AG20443 (cell line): ENCODE data around the gene SRM.
A peak's percentile ranks its signal among the peaks of the same experiment; 100 is the strongest.
"Not testable (repeated sequence)": the region's sequence is repeated elsewhere in the genome, so short reads cannot be mapped to it uniquely, and the experiment has no call there.

ENCODE experiments used
- DNase-seq: peaks from one replicate; pipeline ENCODE4 v3.0.0; 2012; ENCODE audit warnings: low spot score, mixed read lengths

The SRM gene

GRCh38 chr1:11059968-11060830, at the start of gene SRM:
TSS of gene SRM (minus strand) at chr1:11060018. CDS start at chr1:11059943, 75 bp downstream.
- DNase-seq = peak; percentile 99

GRCh38 chr1:11109047-11109760, 49.4 kb upstream of the SRM start:
- DNase-seq = no peak

- DNase-seq = no peak
Measured at GRCh38 chr1:11107599-11107998, 47.8 kb upstream of the SRM start.

DNA sequence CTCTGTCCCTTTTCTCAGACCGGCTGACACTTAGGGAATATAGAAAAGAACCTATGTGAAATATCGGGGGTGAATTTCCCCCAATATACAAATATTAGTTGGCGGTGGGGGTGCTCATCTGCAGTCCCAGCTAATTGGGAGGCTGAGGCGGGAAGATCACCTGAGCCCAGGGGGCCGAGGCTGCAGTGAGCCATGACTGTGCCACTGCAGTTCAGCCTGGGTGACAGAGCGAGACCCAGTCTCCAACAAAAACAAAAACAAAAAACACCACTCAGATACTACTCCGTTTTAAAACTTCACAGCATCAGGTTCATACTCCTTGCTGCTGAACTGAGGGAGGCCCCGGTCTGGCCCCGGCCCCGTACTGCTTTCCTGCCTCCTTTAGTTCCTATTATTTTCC, 45.8 kb upstream of the SRM start:
- DNase-seq = no peak

DNA sequence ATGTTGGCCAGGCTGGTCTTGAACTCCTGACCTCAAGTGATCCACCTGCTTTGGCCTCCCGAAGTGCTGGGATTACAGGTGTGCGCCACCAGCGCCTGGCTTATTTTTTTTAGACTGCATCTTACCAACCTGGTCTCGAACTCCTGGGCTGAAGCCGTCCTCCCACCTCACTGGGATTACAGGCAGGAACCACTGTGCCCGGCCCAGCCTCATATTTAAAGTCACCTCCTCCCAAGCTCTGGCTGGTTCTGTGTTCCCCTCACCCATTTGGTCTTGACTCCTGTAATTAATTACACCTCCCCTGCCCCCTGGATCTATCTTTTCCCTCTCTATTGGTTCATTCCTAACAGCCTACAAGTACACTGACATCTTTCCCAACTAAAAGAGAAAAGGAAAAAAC, 41.5 kb upstream of the SRM start:
- no peak for DNase-seq

DNA sequence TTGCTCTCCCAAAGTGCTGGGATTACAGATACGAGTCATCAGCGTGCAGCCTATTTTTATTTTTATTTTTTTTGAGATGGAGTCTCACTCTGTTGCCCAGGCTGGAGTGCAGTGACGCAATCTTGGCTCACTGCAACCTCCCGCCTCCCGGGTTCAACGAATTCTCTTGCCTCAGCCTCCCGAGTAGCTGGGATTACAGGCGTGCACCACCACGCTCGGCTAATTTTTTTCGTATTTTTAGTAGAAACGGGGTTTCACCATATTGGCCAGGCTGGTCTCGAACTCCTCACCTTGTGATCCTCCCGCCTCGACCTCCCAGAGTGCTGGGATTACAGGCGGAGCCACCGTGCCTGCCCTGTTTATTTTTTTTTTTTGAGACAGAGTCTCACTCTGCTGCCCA, 41.0 kb upstream of the SRM start:
- not testable (repeated sequence) for DNase-seq

- DNase-seq = no peak
Measured at GRCh38 chr1:11100149-11100493, 40.3 kb upstream of the SRM start.

DNA sequence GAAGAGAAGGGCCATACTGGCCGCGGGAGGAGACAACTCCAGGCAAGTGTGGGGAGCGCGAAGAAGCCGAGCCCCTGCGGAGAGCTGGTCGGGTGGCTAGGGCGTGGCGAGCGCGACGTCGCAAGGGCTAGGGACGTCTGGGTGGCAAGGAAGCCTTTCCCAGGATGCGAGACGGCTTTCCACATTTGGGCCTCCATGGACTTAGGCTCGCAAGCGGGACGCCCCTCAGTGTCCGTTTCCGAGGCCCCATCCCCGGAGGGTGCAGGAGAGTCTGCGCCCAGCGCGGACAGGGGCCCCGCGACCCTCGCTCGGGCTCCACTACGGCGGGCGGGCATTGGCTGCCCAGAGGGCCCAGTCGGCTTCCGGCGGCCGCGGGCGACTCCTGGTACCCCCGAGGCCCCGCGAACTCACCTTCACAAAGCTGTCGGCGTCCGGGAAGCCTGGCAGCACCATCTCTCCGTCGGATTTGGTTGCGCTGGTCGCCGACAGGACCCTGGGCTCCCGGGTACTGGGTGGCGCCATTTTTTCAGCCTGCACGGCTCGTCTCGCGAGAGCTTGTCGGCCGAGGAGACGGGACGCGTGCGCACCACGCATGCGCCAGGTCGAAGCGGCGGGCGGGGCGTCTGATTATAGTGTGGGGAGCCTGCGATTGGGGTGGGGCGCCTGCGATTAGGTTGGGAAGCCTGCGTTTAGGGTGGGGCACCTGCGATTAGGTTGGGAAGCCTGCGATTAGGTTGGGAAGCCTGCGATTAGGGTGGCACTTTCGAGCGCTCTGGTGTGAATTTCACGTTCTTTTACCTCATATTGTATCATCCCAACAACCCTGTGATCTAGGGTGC, 39.7 kb upstream of the SRM start, which contains the start of gene EXOSC10:
EXOSC10 (minus strand) TSS at position 560 of the 839 bp plus-strand sequence; CDS start at position 522, 38 bp downstream.
- DNase-seq = peak; percentile 100

DNA sequence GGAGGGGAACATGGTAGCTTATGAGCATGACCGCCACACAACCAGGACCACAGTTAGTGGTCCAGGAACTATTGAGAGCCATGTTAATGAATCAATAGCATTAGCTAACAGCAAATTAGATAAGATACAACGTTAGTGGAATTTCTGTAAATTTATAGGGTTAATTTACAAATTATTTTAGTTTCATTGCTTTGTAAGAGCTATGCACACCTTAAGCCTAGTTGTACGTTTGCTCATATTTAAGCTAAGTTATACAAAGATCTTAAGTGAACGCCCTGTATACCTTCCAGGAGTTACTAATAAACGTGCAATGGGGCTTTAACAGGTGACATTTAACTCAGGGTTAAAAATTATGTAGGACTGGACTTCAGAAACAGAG, 39.1 kb upstream of the SRM start:
- DNase-seq = no peak

GRCh38 chr1:11083784-11084183, 24.0 kb upstream of the SRM start:
- not testable (repeated sequence) for DNase-seq

- no peak for DNase-seq
Measured at GRCh38 chr1:11080931-11081330, 21.1 kb upstream of the SRM start.

GRCh38 chr1:11078631-11079030, 18.8 kb upstream of the SRM start:
- DNase-seq = peak; percentile 49

DNA sequence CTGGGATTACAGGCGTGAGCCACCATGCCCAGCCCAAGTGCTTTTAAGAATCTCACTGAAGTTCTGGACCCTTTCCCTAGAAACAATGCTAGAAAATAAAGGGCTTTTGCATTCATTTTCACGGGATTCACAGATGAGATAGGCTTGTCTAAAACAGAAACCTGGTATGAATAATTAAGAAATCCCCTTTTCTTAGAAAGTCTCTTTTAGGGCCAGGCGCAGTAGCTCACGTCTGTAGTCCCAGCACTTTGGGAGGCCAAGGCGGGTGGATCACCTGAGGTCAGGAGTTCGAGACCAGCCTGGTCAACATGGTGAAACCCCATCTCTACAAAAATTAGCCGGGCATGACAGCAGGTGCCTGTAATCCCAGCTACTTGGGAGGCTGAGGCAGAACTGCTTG, 13.6 kb upstream of the SRM start:
- DNase-seq = not testable (repeated sequence)

- no peak for DNase-seq
Measured at GRCh38 chr1:11072216-11072917, 12.5 kb upstream of the SRM start.

GRCh38 chr1:11071463-11072215, 11.8 kb upstream of the SRM start:
- no peak for DNase-seq

DNA sequence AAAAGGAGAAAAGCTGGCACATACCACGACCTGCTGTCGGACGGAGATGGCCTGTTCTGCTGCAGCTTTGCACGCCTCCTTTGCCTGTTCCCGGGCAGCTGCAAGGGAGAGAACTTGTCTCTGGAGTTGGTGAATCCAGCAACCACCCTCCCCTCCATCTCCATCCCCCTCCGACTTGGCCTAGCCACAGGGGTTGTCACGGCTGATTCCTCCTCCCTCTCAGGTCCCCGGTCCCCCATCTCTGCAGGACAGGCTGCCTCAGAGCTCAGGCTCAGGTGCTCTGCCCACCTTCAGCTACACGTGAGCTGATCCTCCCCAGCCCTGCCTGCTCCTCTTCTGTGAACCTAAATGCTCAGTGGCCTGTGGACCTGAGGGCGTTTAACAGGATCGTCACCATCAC, 11.1 kb upstream of the SRM start:
- DNase-seq = no peak

DNA sequence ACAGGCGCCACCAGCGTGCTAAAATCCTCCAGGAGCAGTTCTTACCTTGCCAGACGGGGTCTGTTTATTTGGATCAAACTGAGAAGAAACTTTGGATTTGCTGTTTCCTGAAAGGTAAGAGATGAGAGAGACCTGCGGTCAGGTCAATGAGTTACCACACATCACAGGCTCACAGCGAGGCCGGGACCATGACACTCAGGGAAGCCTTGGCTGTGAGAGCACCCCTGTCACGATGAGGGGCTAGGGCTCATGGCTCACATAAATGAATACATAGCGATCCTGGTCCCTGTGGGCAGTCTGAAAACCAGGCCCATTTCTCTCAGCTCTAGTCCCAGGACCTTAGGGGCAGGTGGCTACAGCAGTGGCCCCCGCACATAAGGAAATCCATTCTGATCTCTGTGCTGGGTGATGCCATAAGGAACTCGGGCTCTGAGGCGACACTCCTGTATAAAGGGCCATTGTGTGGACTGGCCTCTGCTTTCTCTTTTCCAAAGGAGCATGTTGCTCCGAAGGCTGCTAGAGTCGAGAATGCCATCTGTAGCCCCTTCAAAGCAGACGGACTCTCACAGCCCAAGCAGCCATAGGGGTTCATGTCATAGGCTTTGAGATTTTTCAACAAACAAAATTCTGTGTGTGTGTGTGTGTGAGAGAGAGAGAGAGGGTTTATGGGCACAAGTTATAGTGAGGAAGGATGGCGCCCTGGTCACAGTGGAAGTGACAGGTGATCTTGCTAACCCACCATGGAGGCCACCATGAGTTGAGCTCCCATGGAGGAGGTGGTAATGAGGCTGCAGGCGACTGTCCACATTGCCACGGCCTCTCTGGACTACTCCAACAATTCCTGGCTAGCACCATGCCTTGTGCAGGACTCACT, 9.0 kb upstream of the SRM start:
- no peak for DNase-seq

GRCh38 chr1:11067716-11068599, 8.1 kb upstream of the SRM start:
- no peak for DNase-seq

DNA sequence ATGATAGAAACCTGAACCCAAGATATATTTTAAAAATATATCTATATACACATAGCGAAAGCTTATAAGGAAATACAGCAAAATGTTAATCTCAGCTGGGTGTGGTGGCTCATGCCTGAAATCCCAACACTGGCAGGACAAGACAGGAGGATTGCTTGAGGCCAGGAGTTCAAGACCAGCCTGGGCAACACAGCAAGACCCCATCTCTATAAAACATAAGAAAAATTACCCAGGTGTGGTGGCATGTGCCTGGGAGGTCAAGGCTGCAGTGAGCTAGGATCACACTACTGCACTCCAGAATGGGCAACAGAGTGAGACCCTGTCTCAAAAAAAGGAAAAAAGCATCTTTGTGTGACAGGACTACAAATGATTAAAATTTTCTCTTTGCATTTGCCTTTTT, 6.0 kb upstream of the SRM start:
- DNase-seq = no peak
